Measurements from ENCODE around the gene CHST15. TPM values are rescaled to one million over a fixed set of nuclear protein-coding genes. Genes with fewer than 3 reads are reported as not detected.

Gene CHST15
- total RNA-seq, 2 experiments from 2014 or later = 14.7 to 26.4 TPM

GRCh38 chr10:124138195-124138882 is 44.9 kb upstream of the CHST15 start:
- TF ChIP-seq CTCF (conservative IDR thresholded peaks at IDR 0.05; ENCODE audit: low read length) (no peak), EZH2phosphoT487 (IDR thresholded peaks at IDR 0.05; ENCODE audit: borderline replicate concordance, low read depth, low read length) (no peak)
- Histone ChIP-seq H3K4me2 (ENCODE audit: low read length) (no peak overlapping the region), H3K4me1 (ENCODE audit: insufficient read depth, low read length, poor library complexity, severe bottlenecking) (peaks cover 31% of the 10 kb centered on the region), H3K79me2 (ENCODE audit: insufficient read depth, low read depth, low read length) (peaks cover 23% of the 10 kb centered on the region; the same call in 1 of the 2 replicates), H3K27ac (ENCODE audit: low read depth, low read length, poor library complexity, severe bottlenecking) (no peak overlapping the region), H2AFZ (ENCODE audit: low read length) (no peak overlapping the region), H3K9me3 (ENCODE audit: low read length) (no peaks in the 10 kb centered on the region), H4K20me1 (ENCODE audit: insufficient read depth, low read length) (no peaks in the 10 kb centered on the region), H3K4me3 (ENCODE audit: low read depth, low read length, poor library complexity, severe bottlenecking) (no peak overlapping the region), H3K9me2 (ENCODE audit: insufficient read depth, low read length) (no peaks in the 10 kb centered on the region), H3K36me3 (ENCODE audit: insufficient read depth, low read length) (peaks cover 36% of the 10 kb centered on the region)
- BruUV-seq (replicated peaks) = no TSS peak
- intact Hi-C loops (cut with micrococcal nuclease; ENCODE audit: unreplicated experiment) = no loop called here
- ChIA-PET POLR2A (interaction anchor here (0.6 kb wide), 1 partner anchor 98 kb away, joined by 3 read pairs; no protein-coding TSS in a partner anchor), CTCF (ENCODE audit: unreplicated experiment) (no interaction called here)
- no peak for DNase-seq (ENCODE audit: low spot score)

GRCh38 chr10:124134251-124134893 is 41.0 kb upstream of the CHST15 start:
- Histone ChIP-seq H4K20me1 (ENCODE audit: insufficient read depth, low read length) (no peaks in the 10 kb centered on the region), H3K4me1 (ENCODE audit: insufficient read depth, low read length, poor library complexity, severe bottlenecking) (peaks cover 9% of the 10 kb centered on the region), H3K9me3 (ENCODE audit: low read length) (no peaks in the 10 kb centered on the region), H3K79me2 (ENCODE audit: insufficient read depth, low read depth, low read length) (no peaks in the 10 kb centered on the region), H3K4me2 (ENCODE audit: low read length) (no peak overlapping the region), H3K9me2 (ENCODE audit: insufficient read depth, low read length) (no peaks in the 10 kb centered on the region), H3K36me3 (ENCODE audit: insufficient read depth, low read length) (peaks cover 20% of the 10 kb centered on the region), H3K27ac (ENCODE audit: low read depth, low read length, poor library complexity, severe bottlenecking) (no peak overlapping the region), H2AFZ (ENCODE audit: low read length) (no peak overlapping the region), H3K4me3 (ENCODE audit: low read depth, low read length, poor library complexity, severe bottlenecking) (no peak overlapping the region)
- ChIA-PET CTCF (ENCODE audit: unreplicated experiment) (no interaction called here), POLR2A (interaction anchor here (0.8 to 1.5 kb wide), 3 partner anchors 13 to 29 kb away, joined by 3 to 4 read pairs (median 4); no protein-coding TSS in a partner anchor)
- TF ChIP-seq EZH2phosphoT487 (IDR thresholded peaks at IDR 0.05; ENCODE audit: borderline replicate concordance, low read depth, low read length) = no peak
- TF ChIP-seq CTCF (conservative IDR thresholded peaks at IDR 0.05; ENCODE audit: low read length) = no peak
- BruUV-seq (replicated peaks) = no TSS peak
- intact Hi-C loops (cut with micrococcal nuclease; ENCODE audit: unreplicated experiment) = no loop called here
- DNase-seq (ENCODE audit: low spot score) = no peak

- H3K36me3 ChIP-seq (ENCODE audit: insufficient read depth, low read length) = peaks cover 7% of the 10 kb centered on the region
- H3K9me3 ChIP-seq (ENCODE audit: low read length) = no peaks in the 10 kb centered on the region
- intact Hi-C loops (cut with micrococcal nuclease; ENCODE audit: unreplicated experiment) = no loop called here
- H3K4me2 ChIP-seq (ENCODE audit: low read length) = no peak overlapping the region
- no peak overlapping the region for H3K4me3 ChIP-seq (ENCODE audit: low read depth, low read length, poor library complexity, severe bottlenecking)
- ChIA-PET CTCF (ENCODE audit: unreplicated experiment) (no interaction called here), POLR2A (interaction anchor here (0.6 to 1.9 kb wide), 4 partner anchors 13 to 369 kb away, joined by 3 to 4 read pairs (median 3); no protein-coding TSS in a partner anchor)
- no peaks in the 10 kb centered on the region for H4K20me1 ChIP-seq (ENCODE audit: insufficient read depth, low read length)
- DNase-seq (ENCODE audit: low spot score) = no peak
- no peak overlapping the region for H3K27ac ChIP-seq (ENCODE audit: low read depth, low read length, poor library complexity, severe bottlenecking)
- no peak for TF ChIP-seq CTCF (conservative IDR thresholded peaks at IDR 0.05; ENCODE audit: low read length)
- TF ChIP-seq EZH2phosphoT487 (IDR thresholded peaks at IDR 0.05; ENCODE audit: borderline replicate concordance, low read depth, low read length) = no peak
- no TSS peak for BruUV-seq (replicated peaks)
- no peaks in the 10 kb centered on the region for H3K9me2 ChIP-seq (ENCODE audit: insufficient read depth, low read length)
- H3K4me1 ChIP-seq (ENCODE audit: insufficient read depth, low read length, poor library complexity, severe bottlenecking) = peaks cover 9% of the 10 kb centered on the region
- no peak overlapping the region for H2AFZ ChIP-seq (ENCODE audit: low read length)
- no peaks in the 10 kb centered on the region for H3K79me2 ChIP-seq (ENCODE audit: insufficient read depth, low read depth, low read length)
Measured at GRCh38 chr10:124132876-124133275, 39.5 kb upstream of the CHST15 start.
